Immature natural killer cell (primary cell): ENCODE measurements around the gene MAGI1. TPM values are rescaled to one million over a fixed set of nuclear protein-coding genes. Genes with fewer than 3 reads are reported as not detected.

Source experiments
- DNase-seq, 3 donors: peaks; one replicate each; pipeline ENCODE4 v3.0.0; 2022; ENCODE audit warnings: mixed read lengths in 1 of 3
- H3K27ac Mint-ChIP-seq, 6 donors: one replicate each; pipeline ENCODE4 v1.8.0; 2020; ENCODE audit warnings: mixed read lengths in 6 of 6, mild to moderate bottlenecking in 5 of 6, inconsistent platforms in 4 of 6, moderate library complexity in 3 of 6
- H3K27me3 Mint-ChIP-seq, 3 donors: one replicate each; pipeline ENCODE4 v1.8.0; 2020 to 2021; ENCODE audit warnings: low read depth in 3 of 3, mild to moderate bottlenecking in 3 of 3, mixed read lengths in 3 of 3, moderate library complexity in 3 of 3, inconsistent platforms in 1 of 3
- H3K36me3 Mint-ChIP-seq, 3 donors: one replicate each; pipeline ENCODE4 v1.8.0; 2020; ENCODE audit warnings: mixed read lengths in 3 of 3, inconsistent platforms in 2 of 3, mild to moderate bottlenecking in 2 of 3
- H3K4me1 Mint-ChIP-seq, 2 donors: one replicate each; pipeline ENCODE4 v1.8.0; 2020; ENCODE audit warnings: inconsistent platforms in 2 of 2, mild to moderate bottlenecking in 2 of 2, mixed read lengths in 2 of 2, moderate library complexity in 1 of 2
- H3K4me3 Mint-ChIP-seq, 5 donors: one replicate each; pipeline ENCODE4 v1.8.0; 2020; ENCODE audit warnings: mild to moderate bottlenecking in 5 of 5, mixed read lengths in 5 of 5, inconsistent platforms in 3 of 5, moderate library complexity in 3 of 5
- H3K9me3 Mint-ChIP-seq, 6 donors: one replicate each; pipeline ENCODE4 v1.8.0; 2020; ENCODE audit warnings: mild to moderate bottlenecking in 6 of 6, mixed read lengths in 6 of 6, inconsistent platforms in 4 of 6, moderate library complexity in 3 of 6
- polyA plus RNA-seq, 3 donors: library from polyadenylated mRNA; unstranded; fragments of 300-500 nt; fragmentation: Illumina TruSeq; gene quantifications; one replicate each; pipeline ENCODE4 v1.2.3, GENCODE V29; 2021

MAGI1 gene
- polyA plus RNA-seq, 3 donors from 2014 or later = not detected

- Mint-ChIP-seq H3K27me3 (peaks cover 0 to 5% (median 2%) of the 10 kb centered on the region in 3 donors), H3K9me3 (peaks cover 0 to 11% (median 0%) of the 10 kb centered on the region in 6 donors), H3K27ac (no peak overlapping the region), H3K4me3 (no peak overlapping the region), H3K4me1 (no peaks in the 10 kb centered on the region), H3K36me3 (no peaks in the 10 kb centered on the region)
- DNase-seq = no peak
These were observed 73.9 kb downstream of the MAGI1 start for GRCh38 chr3:65964838-65965237.

DNA sequence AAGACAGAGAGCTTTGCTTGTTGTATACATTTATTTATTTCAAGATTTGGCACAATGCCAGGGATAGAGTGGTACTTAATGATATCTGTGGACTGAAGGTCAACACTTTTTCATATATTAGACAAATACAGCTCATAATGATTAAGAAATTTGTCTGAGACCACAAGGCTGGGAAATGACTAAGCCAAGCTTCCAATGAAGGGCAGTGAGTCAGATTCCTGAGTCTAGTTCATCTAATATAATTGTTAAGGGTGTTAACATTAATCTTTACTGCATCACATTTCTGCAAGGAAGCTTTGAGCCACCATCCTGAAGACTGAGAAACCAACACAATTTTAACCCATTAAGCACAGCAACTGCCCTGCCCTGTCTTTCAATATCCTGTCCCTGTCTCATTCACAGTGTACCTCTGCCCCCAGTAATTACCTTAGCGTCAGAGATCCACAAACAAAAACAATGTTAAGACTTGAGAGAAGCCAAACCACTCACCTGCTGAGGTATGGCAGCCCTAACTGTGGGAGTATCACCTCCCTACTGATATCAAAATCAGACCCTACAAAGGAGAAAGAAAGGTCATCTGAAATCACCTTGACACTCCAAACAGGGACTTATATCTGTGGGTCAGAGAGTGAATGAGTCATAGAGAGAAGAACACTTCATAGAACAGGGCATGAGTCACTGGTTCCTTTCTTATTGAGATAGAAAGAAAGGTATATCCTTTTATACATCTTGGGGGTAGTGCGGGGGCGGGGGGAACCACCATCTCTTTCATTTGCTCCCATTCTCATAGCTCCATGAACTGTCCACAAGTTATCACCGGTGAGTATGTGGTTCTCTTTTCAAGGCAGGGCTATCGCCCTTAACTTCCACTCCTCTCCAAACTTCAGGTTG, 74.7 kb downstream of the MAGI1 start:
- Mint-ChIP-seq H3K36me3 (no peaks in the 10 kb centered on the region), H3K27me3 (peaks cover 0 to 5% (median 3%) of the 10 kb centered on the region in 3 donors)
- DNase-seq = no peak

GRCh38 chr3:65961733-65962132, 77.0 kb downstream of the MAGI1 start:
- Mint-ChIP-seq H3K36me3 (no peaks in the 10 kb centered on the region), H3K4me1 (no peaks in the 10 kb centered on the region), H3K27me3 (peaks cover 0 to 5% (median 3%) of the 10 kb centered on the region in 3 donors), H3K9me3 (peaks cover 0 to 14% (median 0%) of the 10 kb centered on the region in 6 donors), H3K4me3 (no peak overlapping the region), H3K27ac (no peak overlapping the region)
- no peak for DNase-seq

More for the DNA sequence above, 74.7 kb downstream of the MAGI1 start:
- Mint-ChIP-seq H3K4me1 (no peaks in the 10 kb centered on the region), H3K27ac (no peak overlapping the region), H3K4me3 (no peak overlapping the region), H3K9me3 (peaks cover 0 to 11% (median 0%) of the 10 kb centered on the region in 6 donors)

GRCh38 chr3:65961128-65961527, 77.6 kb downstream of the MAGI1 start:
- Mint-ChIP-seq H3K9me3 (peaks cover 0 to 14% (median 0%) of the 10 kb centered on the region in 6 donors), H3K4me3 (no peak overlapping the region), H3K27ac (no peak overlapping the region), H3K27me3 (peaks cover 0 to 5% (median 3%) of the 10 kb centered on the region in 3 donors), H3K36me3 (no peaks in the 10 kb centered on the region), H3K4me1 (no peaks in the 10 kb centered on the region)
- DNase-seq = no peak

- H3K9me3 Mint-ChIP-seq = peaks cover 0 to 14% (median 0%) of the 10 kb centered on the region in 6 donors
- H3K4me3 Mint-ChIP-seq = no peak overlapping the region
- no peak for DNase-seq
- no peaks in the 10 kb centered on the region for H3K36me3 Mint-ChIP-seq
- peaks cover 0 to 5% (median 3%) of the 10 kb centered on the region in 3 donors for H3K27me3 Mint-ChIP-seq
- H3K27ac Mint-ChIP-seq = no peak overlapping the region
- no peaks in the 10 kb centered on the region for H3K4me1 Mint-ChIP-seq
These were observed 78.6 kb downstream of the MAGI1 start for GRCh38 chr3:65960087-65960486.

- DNase-seq = no peak
- Mint-ChIP-seq H3K4me1 (no peaks in the 10 kb centered on the region), H3K36me3 (no peaks in the 10 kb centered on the region), H3K27me3 (peaks cover 0 to 2% (median 0%) of the 10 kb centered on the region in 3 donors), H3K27ac (no peak overlapping the region), H3K4me3 (no peak overlapping the region), H3K9me3 (peaks cover 0 to 6% (median 0%) of the 10 kb centered on the region in 6 donors)
These were observed 80.5 kb downstream of the MAGI1 start for GRCh38 chr3:65958216-65958615.

- H3K27ac Mint-ChIP-seq = no peak overlapping the region
- peaks cover 2% of the 10 kb centered on the region in 3 donors for H3K27me3 Mint-ChIP-seq
- H3K4me1 Mint-ChIP-seq = no peaks in the 10 kb centered on the region
- H3K9me3 Mint-ChIP-seq = peaks cover 0 to 3% (median 0%) of the 10 kb centered on the region in 6 donors
- no peak overlapping the region for H3K4me3 Mint-ChIP-seq
- no peak for DNase-seq
- no peaks in the 10 kb centered on the region for H3K36me3 Mint-ChIP-seq
These were observed 82.8 kb downstream of the MAGI1 start for GRCh38 chr3:65955792-65956477.

DNA sequence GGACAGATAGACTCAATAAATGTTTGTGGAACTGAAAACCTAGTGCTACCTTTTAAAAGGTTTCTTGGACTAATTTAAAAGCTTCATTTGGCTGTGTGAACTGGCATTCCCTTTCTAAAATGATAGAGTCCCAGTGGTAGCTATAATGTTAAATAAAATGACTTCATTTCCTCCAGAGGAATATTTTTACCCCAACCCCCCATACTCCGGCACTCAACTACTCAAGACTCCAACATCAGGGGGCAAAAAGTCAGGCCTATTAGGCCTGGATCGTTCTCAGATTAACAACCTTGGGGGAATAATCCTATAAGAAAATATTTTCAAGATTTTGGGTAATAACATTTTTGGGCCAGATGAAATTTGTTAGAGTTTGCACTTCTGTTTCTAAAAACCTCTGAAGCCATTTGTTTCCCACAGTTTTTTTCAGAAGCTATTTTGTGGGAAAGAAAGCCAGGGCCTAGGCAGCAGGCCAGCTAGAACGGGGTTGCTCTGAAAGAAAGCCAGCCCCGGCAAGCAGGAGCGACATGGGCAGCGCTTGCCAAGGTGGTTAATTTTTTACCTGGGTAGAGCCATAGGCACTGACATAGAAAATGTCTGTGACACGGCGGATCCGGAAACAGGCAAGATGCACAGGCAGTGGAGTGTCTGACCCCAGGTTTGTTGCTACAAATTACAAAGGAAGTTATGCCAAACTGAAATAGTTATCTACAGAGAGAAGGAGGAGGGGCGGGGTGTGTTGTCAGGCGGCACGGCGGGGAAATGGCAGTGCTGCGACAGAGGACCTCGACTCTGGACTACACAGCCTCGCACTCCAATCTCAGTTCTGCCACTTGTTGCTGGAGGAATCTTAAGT, 84.6 kb downstream of the MAGI1 start:
- no peak overlapping the region for H3K4me3 Mint-ChIP-seq
- no peaks in the 10 kb centered on the region for H3K36me3 Mint-ChIP-seq
- no peak for DNase-seq
- peaks cover 2 to 4% (median 3%) of the 10 kb centered on the region in 3 donors for H3K27me3 Mint-ChIP-seq
- no peaks in the 10 kb centered on the region for H3K4me1 Mint-ChIP-seq
- H3K9me3 Mint-ChIP-seq = peaks cover 0 to 3% (median 0%) of the 10 kb centered on the region in 6 donors
- no peak overlapping the region for H3K27ac Mint-ChIP-seq

GRCh38 chr3:65953301-65953812, 85.4 kb downstream of the MAGI1 start:
- no peaks in the 10 kb centered on the region for H3K36me3 Mint-ChIP-seq
- H3K27ac Mint-ChIP-seq = no peak overlapping the region
- H3K27me3 Mint-ChIP-seq = peaks cover 2 to 4% (median 3%) of the 10 kb centered on the region in 3 donors
- no peak for DNase-seq
- H3K9me3 Mint-ChIP-seq = peaks cover 0 to 3% (median 0%) of the 10 kb centered on the region in 6 donors
- no peak overlapping the region for H3K4me3 Mint-ChIP-seq
- no peaks in the 10 kb centered on the region for H3K4me1 Mint-ChIP-seq

- Mint-ChIP-seq H3K4me1 (no peaks in the 10 kb centered on the region), H3K36me3 (no peaks in the 10 kb centered on the region), H3K4me3 (no peak overlapping the region), H3K27me3 (peaks cover 2 to 4% (median 3%) of the 10 kb centered on the region in 3 donors), H3K9me3 (no peaks in the 10 kb centered on the region), H3K27ac (no peak overlapping the region)
- DNase-seq = no peak
These were observed 85.9 kb downstream of the MAGI1 start for GRCh38 chr3:65952842-65953241.

DNA sequence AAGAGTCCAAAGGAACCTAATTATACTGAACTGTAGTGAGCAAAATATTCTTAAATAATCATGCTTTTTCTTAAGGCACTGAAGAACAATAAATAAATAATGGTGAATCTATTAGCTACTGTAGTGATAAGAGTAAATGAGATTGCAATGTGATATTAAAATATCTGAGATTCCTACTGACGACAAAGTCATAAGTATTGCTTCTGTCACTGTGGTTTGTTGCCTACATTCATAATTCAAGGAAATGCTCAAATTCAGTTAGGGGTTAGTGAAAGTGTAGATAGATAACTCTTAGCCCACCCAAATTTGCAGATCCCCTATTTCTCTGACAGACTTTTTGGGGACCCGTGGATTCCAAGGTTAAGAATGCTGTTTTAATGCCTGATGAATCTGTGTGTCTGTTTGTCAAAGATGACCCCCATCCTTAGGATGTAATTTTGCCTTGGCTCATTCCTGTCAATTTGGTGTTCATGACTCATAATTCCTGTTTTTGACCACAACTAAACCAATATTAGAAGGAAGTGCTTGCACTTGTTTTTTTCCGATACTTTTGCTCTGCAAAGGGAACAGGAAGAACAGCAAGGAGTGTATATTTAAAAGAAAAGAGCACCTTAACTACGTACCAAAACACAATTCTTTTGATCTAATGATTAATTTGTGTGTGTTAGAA, 86.7 kb downstream of the MAGI1 start:
- H3K4me3 Mint-ChIP-seq = no peak overlapping the region
- H3K27ac Mint-ChIP-seq = no peak overlapping the region
- no peaks in the 10 kb centered on the region for H3K4me1 Mint-ChIP-seq
- no peaks in the 10 kb centered on the region for H3K36me3 Mint-ChIP-seq
- no peaks in the 10 kb centered on the region for H3K9me3 Mint-ChIP-seq
- no peak for DNase-seq
- peaks cover 2 to 4% (median 3%) of the 10 kb centered on the region in 3 donors for H3K27me3 Mint-ChIP-seq

GRCh38 chr3:65950340-65951326, 88.1 kb downstream of the MAGI1 start:
- Mint-ChIP-seq H3K27ac (no peak overlapping the region), H3K27me3 (peaks cover 2 to 4% (median 3%) of the 10 kb centered on the region in 3 donors), H3K36me3 (no peaks in the 10 kb centered on the region), H3K4me1 (no peaks in the 10 kb centered on the region), H3K4me3 (no peak overlapping the region), H3K9me3 (no peaks in the 10 kb centered on the region)
- no peak for DNase-seq
